Trophoblast cell (in vitro differentiated cells and primary cell): ENCODE data around the gene ESR1.
"Not testable (repeated sequence)": the region's sequence is repeated elsewhere in the genome, so short reads cannot be mapped to it uniquely, and the experiment has no call there.

ENCODE experiments used
- DNase-seq, 2 donors: peaks; one replicate each; pipeline ENCODE4 v3.0.0-alpha.2; 2016
- H2AFZ ChIP-seq: 2 replicates; pipeline ENCODE4 v1.6.1; 2013; ENCODE audit warnings: low read length, moderate library complexity, mild to moderate bottlenecking; ENCODE audit not compliant: insufficient read depth, poor library complexity
- H2AK5ac ChIP-seq: 2 replicates; pipeline ENCODE4 v1.6.1; 2013; ENCODE audit warnings: mild to moderate bottlenecking, low read length
- H2BK120ac ChIP-seq: 2 replicates; pipeline ENCODE4 v1.6.1; 2013; ENCODE audit warnings: low read length, mild to moderate bottlenecking, moderate library complexity; ENCODE audit not compliant: insufficient read depth, poor library complexity
- H2BK12ac ChIP-seq: 2 replicates; pipeline ENCODE4 v1.6.1; 2013; ENCODE audit warnings: mild to moderate bottlenecking, low read length, moderate library complexity
- H2BK5ac ChIP-seq: 2 replicates; pipeline ENCODE4 v1.6.1; 2013; ENCODE audit warnings: low read length, low read depth, moderate library complexity, mild to moderate bottlenecking; ENCODE audit not compliant: poor library complexity
- H3K14ac ChIP-seq: 2 replicates; pipeline ENCODE4 v1.6.1; 2013; ENCODE audit warnings: mild to moderate bottlenecking, low read length
- H3K18ac ChIP-seq: 2 replicates; pipeline ENCODE4 v1.6.1; 2013; ENCODE audit warnings: mild to moderate bottlenecking, low read length
- H3K23ac ChIP-seq: 2 replicates; pipeline ENCODE4 v1.6.1; 2013; ENCODE audit warnings: low read length
- H3K27ac ChIP-seq: 2 replicates; pipeline ENCODE4 v1.5.1; 2013; ENCODE audit warnings: low read depth, mild to moderate bottlenecking, inconsistent platforms, low read length, moderate library complexity
- H3K27me3 ChIP-seq: 2 replicates; pipeline ENCODE4 v1.6.1; 2013; ENCODE audit warnings: inconsistent platforms, mild to moderate bottlenecking, low read length, moderate library complexity; ENCODE audit not compliant: insufficient read depth
- H3K36me3 ChIP-seq, 2 experiments: 1 replicate in 1 of 2; 2 replicates in 1 of 2; pipeline ENCODE4 v1.6.1; 2013; ENCODE audit warnings: low read length in 2 of 2, mild to moderate bottlenecking in 2 of 2, moderate library complexity in 1 of 2; ENCODE audit not compliant: insufficient read depth in 2 of 2, control insufficient read depth in 1 of 2
- H3K4ac ChIP-seq: 2 replicates; pipeline ENCODE4 v1.6.1; 2013; ENCODE audit warnings: low read depth, mild to moderate bottlenecking, low read length, moderate library complexity
- H3K4me1 ChIP-seq, 2 experiments: 1 replicate in 1 of 2; 2 replicates in 1 of 2; pipeline ENCODE4 v1.6.1; 2013; ENCODE audit warnings: low read length in 2 of 2, mild to moderate bottlenecking in 2 of 2, moderate library complexity in 1 of 2; ENCODE audit not compliant: insufficient read depth in 2 of 2, control insufficient read depth in 1 of 2
- H3K4me2 ChIP-seq: 2 replicates; pipeline ENCODE4 v1.6.1; 2013; ENCODE audit warnings: inconsistent platforms, mild to moderate bottlenecking, low read length, moderate library complexity
- H3K4me3 ChIP-seq: 2 replicates; pipeline ENCODE4 v1.5.1; 2013; ENCODE audit warnings: mild to moderate bottlenecking, low read depth, low read length, inconsistent platforms
- H3K79me1 ChIP-seq: one replicate; pipeline ENCODE4 v1.6.1; 2013; ENCODE audit warnings: low read length
- H3K79me2 ChIP-seq: 2 replicates; pipeline ENCODE4 v1.6.1; 2013; ENCODE audit warnings: low read length, mild to moderate bottlenecking; ENCODE audit not compliant: control insufficient read depth, insufficient read depth, poor library complexity
- H3K9ac ChIP-seq: 2 replicates; pipeline ENCODE4 v1.6.1; 2013; ENCODE audit warnings: mild to moderate bottlenecking, low read length
- H3K9me3 ChIP-seq: 2 replicates; pipeline ENCODE4 v1.6.1; 2013; ENCODE audit warnings: low read depth, mild to moderate bottlenecking, control low read depth, inconsistent platforms, low read length; ENCODE audit not compliant: insufficient read depth
- H4K12ac ChIP-seq: 2 replicates; pipeline ENCODE4 v1.6.1; 2013; ENCODE audit warnings: low read depth, mild to moderate bottlenecking, low read length, moderate library complexity
- H4K8ac ChIP-seq: 2 replicates; pipeline ENCODE4 v1.6.1; 2013; ENCODE audit warnings: low read depth, mild to moderate bottlenecking, low read length, moderate library complexity
- H4K91ac ChIP-seq: one replicate; pipeline ENCODE4 v1.6.1; 2013; ENCODE audit warnings: low read depth, mild to moderate bottlenecking, low read length, moderate library complexity
- WGBS: extraction: QIAGEN DNeasy Blood & Tissue Kit; methylation state at CpG from one replicate; pipeline ENCODE4 v1.1.7; 2013; ENCODE audit warnings: missing lambda C conversion rate; ENCODE audit not compliant: insufficient read length, insufficient coverage; ENCODE audit errors: extremely low coverage; 5-methylcytosine and 5-hydroxymethylcytosine counted together

ESR1 gene

DNA sequence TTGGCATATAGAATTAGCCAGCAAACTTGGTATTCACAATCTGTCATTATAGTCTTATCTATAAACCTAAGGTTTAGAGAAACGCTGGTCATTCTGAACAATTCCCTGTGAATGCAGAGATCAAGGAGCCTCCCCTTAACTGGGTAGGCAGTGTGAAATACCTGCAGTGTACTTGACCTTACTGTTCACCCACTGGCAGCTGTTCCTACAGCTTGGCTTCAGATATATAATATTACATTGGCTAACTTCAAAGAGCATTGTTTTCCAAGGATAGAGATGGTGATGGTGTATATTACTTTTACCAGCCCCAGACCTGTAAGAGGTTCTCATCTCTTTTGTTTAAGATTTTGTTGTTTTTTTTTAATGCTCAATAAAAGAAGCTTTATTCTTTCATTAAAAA is 168.3 kb downstream of the ESR1 start:
- Histone ChIP-seq H3K79me1 (no peaks in the 10 kb centered on the region), H4K8ac (no peak overlapping the region), H3K9me3 (no peaks in the 10 kb centered on the region), H2BK5ac (no peak overlapping the region), H3K4me2 (no peak overlapping the region), H3K4ac (no peak overlapping the region), H4K91ac (no peak overlapping the region), H3K18ac (no peak overlapping the region), H3K79me2 (no peaks in the 10 kb centered on the region), H3K14ac (no peak overlapping the region), H3K23ac (no peak overlapping the region), H3K4me3 (no peak overlapping the region), H3K9ac (no peak overlapping the region), H3K36me3 (no peaks in the 10 kb centered on the region), H4K12ac (no peak overlapping the region), H3K27ac (no peak overlapping the region), H2BK120ac (no peak overlapping the region), H2AFZ (no peak overlapping the region), H2BK12ac (no peak overlapping the region), H3K4me1 (no peaks in the 10 kb centered on the region), H2AK5ac (no peak overlapping the region), H3K27me3 (no peaks in the 10 kb centered on the region)
- DNase-seq, result no peak
- WGBS, result no CpG with 5 or more reads among the region's 1 CpG

DNA sequence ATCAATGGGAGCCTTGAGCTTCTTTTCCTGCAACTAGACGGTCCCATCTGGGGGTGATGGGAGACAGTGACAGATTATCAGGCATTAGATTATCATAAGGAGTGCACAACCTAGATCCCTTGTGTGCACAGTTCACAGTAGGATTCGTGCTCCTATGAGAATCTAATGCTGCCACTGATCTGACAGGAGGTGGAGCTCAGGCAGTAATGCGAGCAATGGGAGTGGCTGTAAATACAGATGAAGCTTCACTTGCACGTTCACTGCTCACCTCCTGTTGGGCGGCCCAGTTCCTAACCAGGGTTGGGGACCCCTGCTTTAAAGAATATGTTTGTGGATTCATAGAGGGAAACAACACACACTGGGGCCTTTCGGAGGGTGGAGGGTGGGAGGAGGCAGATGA is 180.7 kb downstream of the ESR1 start:
- not testable (repeated sequence) for H3K9me3 ChIP-seq, H3K9ac ChIP-seq, H3K36me3 ChIP-seq, H3K4me3 ChIP-seq, H2AFZ ChIP-seq, H3K79me2 ChIP-seq, DNase-seq, H3K4ac ChIP-seq, H2BK120ac ChIP-seq, H3K23ac ChIP-seq, H2BK12ac ChIP-seq, H4K8ac ChIP-seq, H2AK5ac ChIP-seq, H4K91ac ChIP-seq, H3K18ac ChIP-seq, H3K4me2 ChIP-seq, H4K12ac ChIP-seq, H3K27ac ChIP-seq, H3K14ac ChIP-seq, H2BK5ac ChIP-seq, H3K79me1 ChIP-seq, H3K27me3 ChIP-seq, H3K4me1 ChIP-seq
- WGBS, result no CpG with 5 or more reads among the region's 6 CpGs

DNA sequence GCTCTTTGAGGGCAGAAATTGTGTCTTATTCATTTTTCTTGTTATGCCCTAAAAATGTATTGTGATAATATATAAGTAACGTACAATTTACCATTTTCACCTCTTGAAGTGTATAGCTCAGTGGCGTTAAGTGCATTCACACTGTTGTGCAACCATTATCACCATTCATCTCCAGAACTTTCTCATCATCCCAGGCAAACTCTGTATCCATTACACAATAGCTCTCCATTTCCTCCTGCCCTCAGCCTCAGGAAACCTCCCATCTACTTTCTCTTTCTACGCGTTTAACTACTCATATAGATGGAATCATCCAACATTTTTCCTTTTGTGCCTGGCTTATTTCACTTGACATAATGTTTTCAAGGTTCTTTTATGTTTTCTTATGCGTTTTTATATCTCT is 184.6 kb downstream of the ESR1 start:
- Histone ChIP-seq H3K4me3 (no peak overlapping the region), H3K23ac (no peak overlapping the region), H3K18ac (no peak overlapping the region), H2BK12ac (no peak overlapping the region), H2BK5ac (no peak overlapping the region), H3K4ac (no peak overlapping the region), H3K36me3 (no peaks in the 10 kb centered on the region), H2AFZ (no peak overlapping the region), H3K9ac (no peak overlapping the region), H3K79me1 (no peaks in the 10 kb centered on the region), H3K9me3 (no peaks in the 10 kb centered on the region), H4K12ac (no peak overlapping the region), H3K4me2 (no peak overlapping the region), H3K27ac (no peak overlapping the region), H2AK5ac (no peak overlapping the region), H4K8ac (no peak overlapping the region), H3K79me2 (no peaks in the 10 kb centered on the region), H3K27me3 (no peaks in the 10 kb centered on the region), H3K4me1 (peaks cover 0 to 2% of the 10 kb centered on the region in 2 experiments), H4K91ac (no peak overlapping the region), H3K14ac (no peak overlapping the region), H2BK120ac (no peak overlapping the region)
- 100% methylated on average over 2 of the region's 5 CpGs for WGBS
- peak; percentile 12 to 74 for DNase-seq

DNA sequence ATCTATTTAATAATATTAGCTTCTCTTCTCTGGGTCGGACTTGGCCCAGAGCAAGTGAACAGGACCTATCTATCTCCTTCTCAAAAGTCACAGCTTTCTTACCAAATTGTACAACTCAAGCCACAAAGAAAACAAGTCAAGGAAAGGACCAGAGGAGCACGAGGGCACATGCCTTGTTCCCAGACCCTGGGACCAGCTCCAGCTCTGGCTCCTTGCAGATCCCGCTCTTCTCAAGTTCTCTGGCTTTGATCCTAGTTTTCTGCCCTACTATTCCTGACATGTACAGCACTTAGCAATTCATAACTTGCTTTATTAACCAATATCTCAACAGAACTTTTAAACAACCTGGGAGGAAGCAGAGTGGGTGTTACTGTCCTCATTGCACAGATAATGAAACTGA is 185.9 kb downstream of the ESR1 start:
- Histone ChIP-seq H3K4ac (no peak overlapping the region), H3K27me3 (no peaks in the 10 kb centered on the region), H3K36me3 (no peaks in the 10 kb centered on the region), H3K79me1 (no peaks in the 10 kb centered on the region), H3K23ac (no peak overlapping the region), H3K4me3 (no peak overlapping the region), H4K91ac (no peak overlapping the region), H3K9me3 (no peaks in the 10 kb centered on the region), H2AFZ (no peak overlapping the region), H3K4me1 (peaks cover 0 to 2% of the 10 kb centered on the region in 2 experiments), H4K8ac (no peak overlapping the region), H2BK120ac (no peak overlapping the region), H2BK12ac (no peak overlapping the region), H3K79me2 (no peaks in the 10 kb centered on the region), H3K27ac (no peak overlapping the region), H3K18ac (no peak overlapping the region), H3K14ac (no peak overlapping the region), H4K12ac (no peak overlapping the region), H3K9ac (no peak overlapping the region), H2AK5ac (no peak overlapping the region), H2BK5ac (no peak overlapping the region), H3K4me2 (no peak overlapping the region)
- DNase-seq, result no peak
- no CpG with 5 or more reads among the region's 3 CpGs for WGBS
